Psoas muscle (tissue), 8 donors: ENCODE measurements around the gene ARFGAP3. TPM values are rescaled to one million over a fixed set of nuclear protein-coding genes. Genes with fewer than 3 reads are reported as not detected.

Experiments used
- ATAC-seq, 4 donors: fragments of 200-7000 bp; cut with Tn5 transposase; one replicate each; pipeline ENCODE4 v1.9.1; 2020; ENCODE audit warnings: moderate library complexity in 3 of 4, mild to moderate bottlenecking in 2 of 4
- DNase-seq, 2 donors: peaks; one replicate each; pipeline ENCODE4 v3.0.0-alpha.2; 2020
- H3K27ac ChIP-seq: fragments of 200-600 bp; one replicate; pipeline ENCODE4 v1.8.0; 2022
- H3K27me3 ChIP-seq, 3 donors: fragments of 200-600 bp in 1 of 3; one replicate each; pipeline versions ENCODE4 v1.6.1 to v1.8.0; 2013 to 2022; ENCODE audit warnings: low read length in 2 of 3, mild to moderate bottlenecking in 2 of 3, moderate library complexity in 1 of 3; ENCODE audit not compliant: insufficient read depth in 3 of 3
- H3K36me3 ChIP-seq, 2 donors: fragments of 200-600 bp in 1 of 2; one replicate each; pipeline versions ENCODE4 v1.6.1 to v1.8.0; 2013 to 2022; ENCODE audit warnings: low read depth in 1 of 2, mild to moderate bottlenecking in 1 of 2, moderate library complexity in 1 of 2; ENCODE audit not compliant: insufficient read depth in 1 of 2
- H3K4me1 ChIP-seq: fragments of 200-600 bp; one replicate; pipeline ENCODE4 v1.8.0; 2022
- H3K4me3 ChIP-seq: fragments of 200-600 bp; one replicate; pipeline ENCODE4 v1.8.0; 2022; ENCODE audit warnings: mild to moderate bottlenecking
- H3K9me3 ChIP-seq: fragments of 200-600 bp; one replicate; pipeline ENCODE4 v1.8.0; 2022
- WGBS, 3 donors: extraction: QIAGEN DNeasy Blood & Tissue Kit; methylation state at CpG; one replicate each; pipeline versions ENCODE4 v1.1.6 to v1.1.7; 2013; 5-methylcytosine and 5-hydroxymethylcytosine counted together
- intact Hi-C, 2 donors: fragments of 100-400 bp; cut with DNase I; formaldehyde crosslinking; loops; one replicate each; pipeline versions ENCODE4 v1.11.0 to v1.14.2; 2022
- polyA plus RNA-seq, 3 donors: library from polyadenylated mRNA; stranded (reverse); fragments of 200-250 nt; gene quantifications; one replicate each; pipeline ENCODE4 v1.2.3, GENCODE V29; 2013
- total RNA-seq, 4 donors: library from RNA; stranded (reverse); fragmentation: NEBNext Ultra II Directional in 2 of 4; extraction: Animal tissue kit (Norgen Biotek cat#: 25700) in 2 of 4; gene quantifications; one replicate each; pipeline versions ENCODE4 v1.2.1 to v1.2.4, GENCODE V29; 2021 to 2023
- TF ChIP-seq, protein P1 (sequence below): fragments of 200-600 bp; IDR thresholded peaks from one replicate; pipeline ENCODE4 v1.8.0; 2022; ENCODE audit warnings: antibody characterized with exemption
- donor health status: healthy with polysubstance abuse.
- donor health status: DM: no; HTN: no; CAD: no; lungs with moderate emphysema.
- donor health status: Bipolar disorder and iron deficiency.
- donor health status: healthy.
- donor health status: DM: yes; HTN: yes; CAD: no.
- donor health status: DM: no; HTN: no; CAD: no.
- donor health status: DM: no; HTN: no; CAD: no.
- donor health status: DM: yes; HTN: yes; CAD: no.

Gene ARFGAP3
- total and polyA plus RNA-seq, 7 donors, result 18.4 to 36.1 (median 23.8) TPM

DNA sequence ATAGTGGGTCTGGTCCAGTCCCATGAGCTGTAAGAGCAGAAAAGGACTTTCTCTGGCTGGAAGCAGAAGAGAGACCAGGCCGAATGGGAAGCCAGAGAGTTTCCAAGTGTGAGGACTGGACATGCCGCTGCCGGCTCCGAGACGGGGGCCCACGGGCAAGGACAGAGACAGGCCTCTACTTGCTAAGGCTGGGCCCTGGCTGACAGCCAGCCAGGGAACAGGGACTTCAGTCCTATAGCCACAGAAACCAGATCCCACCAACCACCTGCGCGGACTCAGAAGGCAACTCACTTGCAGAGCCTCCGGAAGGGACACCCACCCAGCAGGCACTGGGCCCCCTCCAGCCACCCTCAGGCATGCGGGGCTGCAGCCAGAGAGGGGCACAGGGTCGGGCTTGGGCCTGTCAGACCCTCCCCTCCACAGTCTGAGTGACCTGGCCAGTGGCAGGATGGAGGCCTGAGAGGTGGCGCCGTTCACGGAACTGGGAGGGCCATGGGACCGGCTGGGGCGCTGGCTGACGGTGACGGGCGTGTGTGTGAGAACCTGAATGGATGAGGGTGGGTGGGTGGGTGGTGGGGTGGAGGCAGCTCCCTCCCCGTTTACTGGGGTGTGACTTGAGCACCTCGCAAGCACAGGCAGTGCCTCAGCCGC is 88.6 kb downstream of the ARFGAP3 start:
- TF ChIP-seq, protein P1, sequence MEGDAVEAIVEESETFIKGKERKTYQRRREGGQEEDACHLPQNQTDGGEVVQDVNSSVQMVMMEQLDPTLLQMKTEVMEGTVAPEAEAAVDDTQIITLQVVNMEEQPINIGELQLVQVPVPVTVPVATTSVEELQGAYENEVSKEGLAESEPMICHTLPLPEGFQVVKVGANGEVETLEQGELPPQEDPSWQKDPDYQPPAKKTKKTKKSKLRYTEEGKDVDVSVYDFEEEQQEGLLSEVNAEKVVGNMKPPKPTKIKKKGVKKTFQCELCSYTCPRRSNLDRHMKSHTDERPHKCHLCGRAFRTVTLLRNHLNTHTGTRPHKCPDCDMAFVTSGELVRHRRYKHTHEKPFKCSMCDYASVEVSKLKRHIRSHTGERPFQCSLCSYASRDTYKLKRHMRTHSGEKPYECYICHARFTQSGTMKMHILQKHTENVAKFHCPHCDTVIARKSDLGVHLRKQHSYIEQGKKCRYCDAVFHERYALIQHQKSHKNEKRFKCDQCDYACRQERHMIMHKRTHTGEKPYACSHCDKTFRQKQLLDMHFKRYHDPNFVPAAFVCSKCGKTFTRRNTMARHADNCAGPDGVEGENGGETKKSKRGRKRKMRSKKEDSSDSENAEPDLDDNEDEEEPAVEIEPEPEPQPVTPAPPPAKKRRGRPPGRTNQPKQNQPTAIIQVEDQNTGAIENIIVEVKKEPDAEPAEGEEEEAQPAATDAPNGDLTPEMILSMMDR, result no peak
- H3K4me3 ChIP-seq, result no peak overlapping the region
- ATAC-seq (no peak), DNase-seq (no peak)
- H3K27ac ChIP-seq, result no peak overlapping the region
- H3K27me3 ChIP-seq, result peaks cover 0 to 9% (median 0%) of the 10 kb centered on the region in 3 donors
- 83 to 92% (median 89%) methylated on average over 19 to 22 of the region's 22 CpGs for WGBS, 3 donors
- H3K9me3 ChIP-seq, result no peaks in the 10 kb centered on the region
- no peaks in the 10 kb centered on the region for H3K36me3 ChIP-seq
- H3K4me1 ChIP-seq, result no peaks in the 10 kb centered on the region
- intact Hi-C loops, result no loop called here

DNA sequence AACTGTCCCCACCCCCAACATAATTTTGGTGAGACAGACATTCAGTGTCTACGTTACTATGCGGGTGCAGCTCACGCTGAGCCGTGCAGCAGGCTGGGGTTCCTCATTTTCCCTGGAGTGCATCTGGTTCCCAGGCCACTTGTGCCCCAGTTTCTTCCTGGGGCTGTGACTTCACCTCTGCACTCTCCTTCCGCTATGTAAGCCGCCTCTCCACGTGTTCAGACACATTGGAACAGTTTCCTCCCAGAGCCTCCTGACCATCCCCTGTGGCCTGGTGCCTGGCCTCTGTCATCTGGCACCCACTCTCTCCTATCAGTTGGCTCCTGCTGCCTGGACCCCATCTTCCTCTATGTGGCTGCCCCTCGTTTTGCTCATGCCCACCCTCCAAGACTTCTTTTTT is 90.2 kb downstream of the ARFGAP3 start:
- TF ChIP-seq, protein P1, result no peak
- Histone ChIP-seq H3K4me3 (no peak overlapping the region), H3K4me1 (no peaks in the 10 kb centered on the region), H3K27ac (no peak overlapping the region), H3K36me3 (no peaks in the 10 kb centered on the region), H3K27me3 (peaks cover 0 to 9% (median 0%) of the 10 kb centered on the region in 3 donors), H3K9me3 (no peaks in the 10 kb centered on the region)
- 80 to 86% (median 81%) methylated on average over 8 of the region's 8 CpGs for WGBS, 3 donors
- intact Hi-C loops, result no loop called here
- ATAC-seq (no peak), DNase-seq (no peak)

DNA sequence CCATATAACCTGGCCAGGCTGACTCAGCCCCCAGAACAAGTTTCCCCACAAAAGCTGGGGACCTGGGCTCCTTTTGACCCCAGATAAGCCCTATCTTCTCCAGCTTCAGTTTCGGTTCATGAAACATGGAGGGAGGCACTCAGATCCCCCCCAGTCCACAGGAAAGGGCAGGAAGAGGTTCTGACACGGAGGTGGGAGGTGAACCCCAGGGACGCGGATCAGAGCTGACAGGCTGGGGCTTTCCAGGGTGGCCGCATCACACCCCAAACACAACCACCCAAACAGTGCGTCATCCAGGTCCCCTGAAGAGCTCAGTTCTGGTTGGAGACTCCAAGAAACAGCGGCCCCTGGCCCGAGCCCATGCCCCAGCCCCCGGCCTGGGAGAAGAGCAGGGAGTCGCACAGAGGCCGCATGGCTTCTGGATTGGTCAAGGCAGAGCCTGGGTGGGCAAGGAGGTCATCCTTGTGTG is 92.1 kb downstream of the ARFGAP3 start:
- WGBS, 3 donors, result 79 to 83% (median 82%) methylated on average over 11 of the region's 11 CpGs
- no peaks in the 10 kb centered on the region for H3K9me3 ChIP-seq

DNA sequence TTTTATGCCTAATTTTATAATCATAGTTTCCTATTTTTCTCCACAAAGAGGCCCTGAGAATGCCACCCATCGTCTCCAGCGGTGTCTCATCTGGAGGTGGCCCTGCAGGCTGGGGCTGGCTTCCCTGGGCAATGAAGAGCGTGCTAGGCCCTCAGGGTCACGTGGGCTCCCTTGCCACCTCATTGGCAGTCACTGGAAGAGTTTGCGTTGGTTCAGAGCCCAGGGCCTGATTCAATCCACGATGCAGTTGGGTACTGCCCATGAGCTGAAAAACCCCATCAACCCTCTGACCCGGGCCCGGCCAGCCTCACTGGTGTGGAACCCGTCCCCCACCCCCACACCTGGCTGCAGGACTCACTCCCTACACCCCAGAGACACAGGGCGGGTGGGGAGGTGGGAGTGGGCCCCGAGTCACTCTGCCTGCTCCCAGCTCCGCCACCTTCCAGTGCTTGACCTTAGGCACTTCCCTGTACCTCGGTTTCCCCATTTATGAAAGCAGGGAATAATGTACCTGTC is 93.0 kb downstream of the ARFGAP3 start:
- H3K4me3 ChIP-seq, result no peak overlapping the region
- H3K4me1 ChIP-seq, result no peaks in the 10 kb centered on the region
- intact Hi-C loops, result no loop called here
- TF ChIP-seq, protein P1, result no peak
- no peaks in the 10 kb centered on the region for H3K9me3 ChIP-seq
- peaks cover 0 to 3% (median 0%) of the 10 kb centered on the region in 3 donors for H3K27me3 ChIP-seq
- WGBS, 3 donors, result 77 to 83% (median 81%) methylated on average over 12 to 13 of the region's 13 CpGs
- DNase-seq (no peak), ATAC-seq (no peak)
- no peak overlapping the region for H3K27ac ChIP-seq
- no peaks in the 10 kb centered on the region for H3K36me3 ChIP-seq

More for the DNA sequence above, 92.1 kb downstream of the ARFGAP3 start:
- Histone ChIP-seq H3K27me3 (peaks cover 0 to 9% (median 0%) of the 10 kb centered on the region in 3 donors), H3K27ac (no peak overlapping the region), H3K4me1 (no peaks in the 10 kb centered on the region), H3K4me3 (no peak overlapping the region), H3K36me3 (no peaks in the 10 kb centered on the region)
- intact Hi-C loops, result no loop called here
- TF ChIP-seq, protein P1, result no peak
- DNase-seq (no peak), ATAC-seq (no peak)
